Fibroblast of lung (primary cell): ENCODE measurements around the gene SPINK9. TPM values are rescaled to one million over a fixed set of nuclear protein-coding genes. Genes with fewer than 3 reads are reported as not detected.

ENCODE experiments used
- DNase-seq, 2 donors: peaks; one replicate each; pipeline versions ENCODE4 v3.0.0 to v3.0.0-alpha.2; 2010; ENCODE audit warnings: low read depth in 2 of 2
- H2AFZ ChIP-seq: 2 replicates; pipeline ENCODE4 v1.5.1; 2012; ENCODE audit warnings: low read length, control low read depth, inconsistent platforms
- H3K27ac ChIP-seq: 2 replicates; pipeline ENCODE4 v1.5.1; 2011; ENCODE audit warnings: low read length, control low read depth; ENCODE audit not compliant: insufficient read depth
- H3K27me3 ChIP-seq: 2 replicates; pipeline ENCODE4 v1.5.1; 2011; ENCODE audit warnings: mild to moderate bottlenecking, low read length; ENCODE audit not compliant: control insufficient read depth, insufficient read depth
- H3K36me3 ChIP-seq: 2 replicates; pipeline ENCODE4 v1.5.1; 2011; ENCODE audit warnings: low read length; ENCODE audit not compliant: control insufficient read depth, insufficient read depth
- H3K4me1 ChIP-seq: 2 replicates; pipeline ENCODE4 v1.5.1; 2011; ENCODE audit warnings: low read length; ENCODE audit not compliant: control insufficient read depth, insufficient read depth; ENCODE audit errors: extremely low read depth
- H3K4me2 ChIP-seq: 2 replicates; pipeline ENCODE4 v1.5.1; 2011; ENCODE audit warnings: low read length, control low read depth; ENCODE audit not compliant: insufficient read depth; ENCODE audit errors: extremely low read depth
- H3K4me3 ChIP-seq, 4 experiments: fragments of 200-600 bp in 1 of 4; sonication (generic) in 1 of 4; replicated peaks in 1 of 4; 2 replicates each; pipeline ENCODE4 v1.5.1; 2011 to 2016; ENCODE audit warnings: low read length in 4 of 4, low read depth in 3 of 4, mild to moderate bottlenecking in 3 of 4, control low read depth in 2 of 4, inconsistent platforms in 1 of 4, mixed read lengths in 1 of 4; ENCODE audit not compliant: insufficient read depth in 1 of 4; ENCODE audit errors: control extremely low read depth in 1 of 4
- H3K79me2 ChIP-seq: 2 replicates; pipeline ENCODE4 v1.5.1; 2012; ENCODE audit warnings: mild to moderate bottlenecking, low read length, inconsistent platforms; ENCODE audit not compliant: control insufficient read depth, insufficient read depth
- H3K9ac ChIP-seq: 2 replicates; pipeline ENCODE4 v1.5.1; 2011; ENCODE audit warnings: mild to moderate bottlenecking, low read length, control low read depth; ENCODE audit not compliant: insufficient read depth
- H3K9me3 ChIP-seq: 2 replicates; pipeline ENCODE4 v1.5.1; 2012; ENCODE audit warnings: low read depth, low read length; ENCODE audit not compliant: control insufficient read depth, insufficient read depth
- H4K20me1 ChIP-seq: 2 replicates; pipeline ENCODE4 v1.5.1; 2011; ENCODE audit warnings: low read length; ENCODE audit not compliant: control insufficient read depth, insufficient read depth; ENCODE audit errors: extremely low read depth
- CTCF ChIP-seq, 2 donors: IDR thresholded peaks in 1 of 2; conservative IDR thresholded peaks in 1 of 2; 1 replicate in 1 of 2; 2 replicates in 1 of 2; pipeline ENCODE4 v1.5.1; 2011 to 2012; ENCODE audit warnings: low read length in 2 of 2, control low read depth in 1 of 2, inconsistent platforms in 1 of 2, low read depth in 1 of 2, mild to moderate bottlenecking in 1 of 2
- EZH2 ChIP-seq: IDR thresholded peaks from 2 replicates; pipeline ENCODE4 v1.5.1; 2012; ENCODE audit warnings: low read length, control low read depth, mild to moderate bottlenecking; ENCODE audit errors: missing control alignments
- polyA plus RNA-seq, 2 donors: library from polyadenylated mRNA; depleted of rRNA in 1 of 2; stranded (reverse) in 1 of 2; unstranded in 1 of 2; fragments of >200 nt; gene quantifications; 2 replicates each; pipeline ENCODE4 v1.2.1, GENCODE V29; 2011 to 2012; ENCODE audit warnings: missing spikeins in 1 of 2
- total RNA-seq: library from RNA; depleted of rRNA; stranded (reverse); fragments of >200 nt; gene quantifications from 2 replicates; pipeline ENCODE4 v1.2.1, GENCODE V29; 2014

SPINK9 gene
- total and polyA plus RNA-seq, 2 donors (not counting 1 experiment from before 2014, with no cell fraction given) = not detected

- no peak for TF ChIP-seq EZH2
- no peak for TF ChIP-seq CTCF (conservative IDR thresholded peaks at IDR 0.05 in 1 of 2, IDR thresholded peaks at IDR 0.05 in 1 of 2; ENCODE audit: low read depth in 1 of 2, low read length in 2 of 2)
- DNase-seq = no peak
- Histone ChIP-seq H4K20me1 (no peaks in the 10 kb centered on the region), H3K27me3 (no peaks in the 10 kb centered on the region), H3K79me2 (no peaks in the 10 kb centered on the region), H3K9ac (no peak overlapping the region), H3K4me1 (no peaks in the 10 kb centered on the region), H3K9me3 (no peaks in the 10 kb centered on the region), H3K27ac (no peak overlapping the region), H3K4me3 (no peak overlapping the region), H2AFZ (no peak overlapping the region), H3K36me3 (no peaks in the 10 kb centered on the region), H3K4me2 (no peak overlapping the region)
Measured at GRCh38 chr5:148311484-148311883, 23.9 kb upstream of the SPINK9 start.

- TF ChIP-seq EZH2 (no peak), CTCF (conservative IDR thresholded peaks at IDR 0.05 in 1 of 2, IDR thresholded peaks at IDR 0.05 in 1 of 2; ENCODE audit: low read depth in 1 of 2, low read length in 2 of 2) (no peak)
- Histone ChIP-seq H2AFZ (no peak within 1 kb of the TSS), H3K27me3 (no peaks in the 10 kb centered on the region), H3K4me3 (no peak within 1 kb of the TSS), H3K4me1 (no peaks in the 10 kb centered on the region), H4K20me1 (no peaks in the 10 kb centered on the region), H3K79me2 (no peaks in the 10 kb centered on the region), H3K9me3 (no peaks in the 10 kb centered on the region), H3K4me2 (no peak within 1 kb of the TSS), H3K27ac (no peak within 1 kb of the TSS), H3K9ac (no peak within 1 kb of the TSS), H3K36me3 (no peaks in the 10 kb centered on the region)
- no peak for DNase-seq
Measured at GRCh38 chr5:148312153-148312552, 23.2 kb upstream of the SPINK9 start, which contains the start of gene SPINK7. Gene SPINK7, plus strand, starts transcription at chr5:148312423. Its CDS starts 61 bp downstream, at chr5:148312484.

GRCh38 chr5:148314187-148314586 lies 21.2 kb upstream of the SPINK9 start:
- H3K79me2 ChIP-seq = no peaks in the 10 kb centered on the region
- no peak overlapping the region for H3K4me2 ChIP-seq
- no peak overlapping the region for H3K27ac ChIP-seq
- no peaks in the 10 kb centered on the region for H3K9me3 ChIP-seq
- H3K27me3 ChIP-seq = no peaks in the 10 kb centered on the region
- no peaks in the 10 kb centered on the region for H3K4me1 ChIP-seq
- H3K36me3 ChIP-seq = no peaks in the 10 kb centered on the region
- no peak for TF ChIP-seq EZH2
- no peak for TF ChIP-seq CTCF (conservative IDR thresholded peaks at IDR 0.05 in 1 of 2, IDR thresholded peaks at IDR 0.05 in 1 of 2; ENCODE audit: low read depth in 1 of 2, low read length in 2 of 2)
- no peak overlapping the region for H3K9ac ChIP-seq
- H3K4me3 ChIP-seq = no peak overlapping the region
- no peaks in the 10 kb centered on the region for H4K20me1 ChIP-seq
- DNase-seq = no peak
- no peak overlapping the region for H2AFZ ChIP-seq
